ENCODE results near the gene COL9A1.
"Not testable (repeated sequence)": the region's sequence is repeated elsewhere in the genome, so short reads cannot be mapped to it uniquely, and the experiment has no call there.

The COL9A1 gene

DNA sequence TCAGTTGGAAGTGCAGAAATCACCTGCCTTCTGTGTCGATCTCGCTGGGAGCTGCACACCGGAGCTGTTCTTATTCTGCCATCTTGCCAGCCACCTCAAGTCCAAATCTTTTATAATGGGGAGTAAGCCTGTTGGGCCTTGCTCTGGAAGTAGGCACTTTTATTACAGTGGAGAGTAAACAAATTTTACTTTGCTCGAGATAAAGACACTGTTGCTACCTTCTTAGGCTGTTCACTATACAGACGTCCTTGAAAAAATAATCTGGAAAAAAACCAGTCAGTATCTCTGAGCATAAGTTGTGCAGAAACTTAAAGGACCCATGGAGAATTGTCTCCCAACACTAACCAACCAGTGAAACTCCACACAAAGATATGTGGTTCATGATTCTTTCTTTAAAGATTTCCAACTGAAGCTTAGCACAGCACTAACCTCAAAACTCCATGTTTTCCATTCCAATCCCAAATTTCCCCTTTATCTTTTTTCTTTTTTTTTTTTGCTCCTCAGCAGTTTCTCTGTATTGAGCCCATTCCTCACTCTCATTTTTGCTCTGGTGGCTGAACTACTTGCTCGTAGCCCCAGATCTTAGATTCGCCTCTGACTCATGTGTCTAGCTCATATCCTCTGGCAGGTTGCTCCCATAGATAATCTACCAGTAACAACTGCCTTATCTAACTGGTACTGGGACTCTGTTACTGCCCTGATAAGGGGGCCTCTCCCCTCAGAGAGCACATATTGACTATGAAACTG, 34.3 kb upstream of the COL9A1 start:
- DNase-seq (ENCODE audit: insufficient read length, low spot score) (no peak), FAIRE-seq (no peak)
- TF ChIP-seq, protein P1, sequence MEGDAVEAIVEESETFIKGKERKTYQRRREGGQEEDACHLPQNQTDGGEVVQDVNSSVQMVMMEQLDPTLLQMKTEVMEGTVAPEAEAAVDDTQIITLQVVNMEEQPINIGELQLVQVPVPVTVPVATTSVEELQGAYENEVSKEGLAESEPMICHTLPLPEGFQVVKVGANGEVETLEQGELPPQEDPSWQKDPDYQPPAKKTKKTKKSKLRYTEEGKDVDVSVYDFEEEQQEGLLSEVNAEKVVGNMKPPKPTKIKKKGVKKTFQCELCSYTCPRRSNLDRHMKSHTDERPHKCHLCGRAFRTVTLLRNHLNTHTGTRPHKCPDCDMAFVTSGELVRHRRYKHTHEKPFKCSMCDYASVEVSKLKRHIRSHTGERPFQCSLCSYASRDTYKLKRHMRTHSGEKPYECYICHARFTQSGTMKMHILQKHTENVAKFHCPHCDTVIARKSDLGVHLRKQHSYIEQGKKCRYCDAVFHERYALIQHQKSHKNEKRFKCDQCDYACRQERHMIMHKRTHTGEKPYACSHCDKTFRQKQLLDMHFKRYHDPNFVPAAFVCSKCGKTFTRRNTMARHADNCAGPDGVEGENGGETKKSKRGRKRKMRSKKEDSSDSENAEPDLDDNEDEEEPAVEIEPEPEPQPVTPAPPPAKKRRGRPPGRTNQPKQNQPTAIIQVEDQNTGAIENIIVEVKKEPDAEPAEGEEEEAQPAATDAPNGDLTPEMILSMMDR (IDR thresholded peaks at IDR 0.05; ENCODE audit: insufficient read depth, missing control alignments) = no peak

DNA sequence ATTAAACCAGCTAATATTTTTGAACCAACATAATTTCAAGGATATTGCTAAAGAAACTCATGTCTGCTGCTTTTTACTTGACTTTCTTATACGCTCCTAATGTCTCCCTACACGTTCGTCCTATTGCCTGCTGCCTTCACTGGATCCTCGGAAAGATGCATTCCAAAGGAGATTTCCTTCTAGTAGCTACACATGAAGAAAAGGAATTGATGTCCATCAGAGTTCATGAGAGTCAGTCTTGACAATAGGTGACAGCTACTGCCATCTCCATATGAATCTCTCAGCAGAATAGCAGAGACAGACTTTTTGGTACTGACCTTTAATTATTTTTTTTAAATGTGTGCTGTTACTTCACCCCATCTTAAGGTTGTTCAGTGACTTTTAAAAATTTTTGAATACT, 24.2 kb upstream of the COL9A1 start:
- TF ChIP-seq, protein P1 (IDR thresholded peaks at IDR 0.05; ENCODE audit: insufficient read depth, missing control alignments) = no peak
- FAIRE-seq = no peak
- no peak for DNase-seq (ENCODE audit: insufficient read length, low spot score)

DNA sequence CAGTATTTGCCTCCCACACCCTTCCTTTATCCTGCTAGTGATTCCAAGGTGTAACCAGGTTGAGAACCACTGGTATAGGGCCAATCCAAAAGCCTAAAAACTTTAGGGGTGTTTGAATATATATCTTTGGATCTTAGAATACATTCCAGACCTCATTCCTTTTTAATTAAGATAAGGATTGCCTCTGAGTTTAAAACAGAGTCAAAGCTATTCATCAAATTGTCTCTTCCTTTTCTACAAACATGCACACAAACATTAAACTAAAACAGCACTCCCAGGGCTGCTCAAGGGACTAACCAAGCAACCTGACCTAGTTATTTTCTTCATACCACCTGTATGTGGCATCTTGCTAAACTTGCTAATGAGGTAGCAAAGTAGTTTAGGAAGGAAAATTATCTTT, 22.1 kb upstream of the COL9A1 start:
- TF ChIP-seq, protein P1 (IDR thresholded peaks at IDR 0.05; ENCODE audit: insufficient read depth, missing control alignments) = no peak
- DNase-seq (ENCODE audit: insufficient read length, low spot score) = no peak
- FAIRE-seq = no peak

DNA sequence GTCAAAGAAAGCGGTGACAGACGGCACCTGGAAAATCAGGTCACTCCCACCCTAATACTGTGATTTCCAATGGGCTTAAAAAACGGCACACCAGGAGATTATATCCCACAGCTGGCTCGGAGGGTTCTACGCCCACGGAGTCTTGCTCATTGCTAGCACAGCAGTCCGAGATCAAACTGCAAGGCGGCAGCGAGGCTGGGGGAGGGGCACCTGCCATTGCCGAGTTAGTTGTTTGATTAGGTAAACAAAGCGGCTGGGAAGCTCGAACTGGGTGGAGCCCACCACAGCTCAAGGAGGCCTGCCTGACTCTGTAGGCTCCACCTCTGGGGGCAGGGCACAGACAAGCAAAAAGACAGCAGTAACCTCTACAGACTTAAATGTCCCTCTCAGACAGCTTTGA, 14.9 kb upstream of the COL9A1 start:
- FAIRE-seq; DNase-seq (ENCODE audit: insufficient read length, low spot score): not testable (repeated sequence)

DNA sequence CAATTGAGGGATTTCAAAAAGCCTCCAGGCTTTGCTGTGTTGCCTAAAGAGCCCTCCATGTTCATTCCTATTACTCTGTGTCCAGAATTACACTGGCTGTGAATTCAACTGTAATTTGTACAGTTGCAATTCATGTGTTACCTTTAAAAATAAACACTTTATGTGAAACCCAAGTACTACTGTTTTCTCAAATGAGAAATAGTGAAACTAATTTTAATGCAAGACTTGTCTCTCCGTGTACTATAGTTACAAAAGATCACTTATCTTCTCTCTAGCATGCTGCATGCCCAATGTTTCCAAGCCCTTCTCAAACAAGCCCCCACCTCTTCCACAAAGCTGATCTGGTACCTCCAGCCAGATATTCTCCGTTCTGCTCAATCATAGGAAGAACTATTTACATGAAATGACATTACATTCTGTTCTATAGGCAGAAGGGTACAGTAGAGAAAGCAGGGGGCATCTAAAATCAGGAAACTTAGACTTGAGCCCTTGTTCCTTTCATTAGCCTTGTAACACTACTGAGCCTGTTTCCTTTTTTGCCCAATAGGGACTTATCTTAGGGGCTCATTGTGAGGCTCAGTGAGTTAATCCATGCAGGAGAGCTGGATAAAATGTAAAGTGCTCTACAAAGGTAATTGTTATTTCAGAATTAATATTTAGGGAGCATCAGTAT, 12.3 kb upstream of the COL9A1 start:
- FAIRE-seq (no peak), DNase-seq (ENCODE audit: insufficient read length, low spot score) (no peak)
- TF ChIP-seq, protein P1 (IDR thresholded peaks at IDR 0.05; ENCODE audit: insufficient read depth, missing control alignments) = no peak

DNA sequence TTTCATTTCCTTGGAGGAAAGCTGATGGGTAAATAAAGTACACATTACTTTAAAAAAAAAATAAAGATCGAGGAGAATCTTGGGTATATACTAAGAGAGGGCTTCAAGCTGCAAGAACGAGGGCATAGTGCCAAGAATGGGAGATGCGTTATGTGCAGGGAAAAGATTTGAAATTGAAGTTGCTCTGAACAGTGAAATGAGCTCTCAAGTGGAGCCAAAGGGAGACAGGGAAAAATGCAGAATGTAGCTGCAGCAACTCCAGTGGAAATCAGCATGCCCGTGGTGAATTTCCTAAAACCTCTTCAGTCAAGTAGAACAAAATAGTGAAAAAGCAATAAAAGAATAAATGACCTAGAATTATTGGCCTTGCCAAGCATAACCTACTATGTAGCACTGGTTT, 11.4 kb upstream of the COL9A1 start:
- TF ChIP-seq, protein P1 (IDR thresholded peaks at IDR 0.05; ENCODE audit: insufficient read depth, missing control alignments) = no peak
- DNase-seq (ENCODE audit: insufficient read length, low spot score) (no peak), FAIRE-seq (no peak)

DNA sequence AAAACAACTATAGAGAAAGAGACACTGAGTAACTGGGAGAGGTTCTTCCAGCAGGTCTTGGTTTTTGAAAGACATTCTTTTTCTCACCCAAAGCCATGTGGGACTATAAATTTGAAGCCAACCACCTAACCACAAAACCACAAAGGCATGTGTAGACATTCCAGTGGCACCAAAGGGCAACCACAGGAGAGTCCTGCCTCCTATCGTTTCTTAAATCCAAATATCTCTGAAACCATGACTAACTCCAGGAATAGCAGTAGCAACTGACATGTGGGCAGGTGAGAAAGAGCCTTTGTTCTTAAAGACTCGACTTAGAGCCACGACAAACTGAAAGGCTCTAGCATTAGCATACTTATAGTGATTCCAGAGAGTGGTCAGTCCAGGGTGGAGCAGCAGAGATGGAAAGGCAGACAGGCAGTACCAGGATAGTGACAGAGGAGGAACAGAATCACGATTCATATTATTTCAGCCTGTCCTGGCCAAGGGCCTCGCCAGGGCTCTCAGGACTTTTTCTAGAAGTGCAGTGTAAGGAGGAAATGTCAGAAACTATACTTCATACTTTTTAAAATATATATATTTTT, 9.4 kb upstream of the COL9A1 start:
- TF ChIP-seq, protein P1 (IDR thresholded peaks at IDR 0.05; ENCODE audit: insufficient read depth, missing control alignments) = no peak
- DNase-seq (ENCODE audit: insufficient read length, low spot score) (no peak), FAIRE-seq (no peak)

All from D721Med (cell line).